SK-N-SH (cell line): Measurements from ENCODE around the gene HS1BP3. TPM values are rescaled to one million over a fixed set of nuclear protein-coding genes. Genes with fewer than 3 reads are reported as not detected.
A peak's percentile ranks its signal among the peaks of the same experiment; 100 is the strongest.

Source experiments
- ELF1 ChIP-seq: IDR thresholded peaks from 2 replicates; pipeline ENCODE4 v1.4.0; 2012
- EZH2phosphoT487 ChIP-seq: fragments of 200-600 bp; sonication (generic); IDR thresholded peaks from 2 replicates; pipeline ENCODE4 v1.6.1; 2017; ENCODE audit warnings: low read depth, mixed run types, mild to moderate bottlenecking, antibody characterized with exemption, moderate library complexity, borderline replicate concordance
- FOXJ3 ChIP-seq: sonication (generic); formaldehyde crosslinking; IDR thresholded peaks from 2 replicates; pipeline ENCODE4 v1.5.1; 2020; ENCODE audit warnings: mild to moderate bottlenecking, missing genetic modification reagents
- FOXM1 ChIP-seq: IDR thresholded peaks from 2 replicates; pipeline ENCODE4 v1.4.0; 2012; ENCODE audit warnings: low read depth, mild to moderate bottlenecking
- GABPA ChIP-seq: IDR thresholded peaks from 2 replicates; pipeline ENCODE4 v1.4.0; 2012; ENCODE audit warnings: low read depth, mild to moderate bottlenecking
- GATA2 ChIP-seq: sonication (generic); formaldehyde crosslinking; IDR thresholded peaks from 2 replicates; pipeline ENCODE4 v1.5.0; 2020; ENCODE audit warnings: mild to moderate bottlenecking, missing genetic modification reagents
- JUND ChIP-seq: IDR thresholded peaks from 2 replicates; pipeline ENCODE4 v1.4.0; 2012
- MAX ChIP-seq: IDR thresholded peaks from 2 replicates; pipeline ENCODE4 v1.4.0; 2012; ENCODE audit warnings: low read depth
- NFIC ChIP-seq: IDR thresholded peaks from 2 replicates; pipeline ENCODE4 v1.4.0; 2012; ENCODE audit warnings: borderline replicate concordance
- POLR2AphosphoS5 ChIP-seq: IDR thresholded peaks from 2 replicates; pipeline ENCODE4 v1.6.1; 2012; ENCODE audit warnings: low read depth, low read length
- RCOR1 ChIP-seq: fragments of 150-350 bp; IDR thresholded peaks from 2 replicates; pipeline ENCODE4 v1.6.1; 2017; ENCODE audit warnings: antibody characterized with exemption, low read length
- REST ChIP-seq: IDR thresholded peaks from 2 replicates; pipeline ENCODE4 v1.6.1; 2012; ENCODE audit warnings: mild to moderate bottlenecking, low read depth, low read length, moderate library complexity
- TCF12 ChIP-seq: IDR thresholded peaks from 2 replicates; pipeline ENCODE4 v1.4.0; 2012
- TEAD4 ChIP-seq: IDR thresholded peaks from 2 replicates; pipeline ENCODE4 v1.4.0; 2012; ENCODE audit warnings: mild to moderate bottlenecking, borderline replicate concordance; ENCODE audit not compliant: insufficient read depth
- USF1 ChIP-seq: IDR thresholded peaks from 2 replicates; pipeline ENCODE4 v1.4.0; 2012; ENCODE audit warnings: low read depth, borderline replicate concordance
- USF2 ChIP-seq: fragments of 150-350 bp; IDR thresholded peaks from 2 replicates; pipeline ENCODE4 v1.6.1; 2017; ENCODE audit warnings: antibody characterized with exemption, low read length, low read depth, borderline replicate concordance
- YY1 ChIP-seq: IDR thresholded peaks from 2 replicates; pipeline ENCODE4 v1.4.0; 2012; ENCODE audit warnings: low read depth, mild to moderate bottlenecking
- ZBTB33 ChIP-seq: IDR thresholded peaks from 2 replicates; pipeline ENCODE4 v1.4.0; 2012; ENCODE audit warnings: low read depth, borderline replicate concordance
- polyA plus RNA-seq, 3 experiments: library from polyadenylated mRNA; depleted of rRNA; stranded (reverse); fragments of >200 nt; gene quantifications; 2 replicates each; pipeline ENCODE4 v1.2.3, GENCODE V29; 2012

Gene HS1BP3
- polyA plus RNA-seq, 1 of the 3 experiments (the other 2 are of a cell fraction), result 20.1 TPM

GRCh38 chr2:20617892-20618467 is 32.9 kb downstream of the HS1BP3 start (continued):
- no peak for TF ChIP-seq USF2
- TF ChIP-seq MAX, result peak; percentile 79
- TF ChIP-seq NFIC, result peak; percentile 98
- TF ChIP-seq REST, result 0 out of 2 replicates have a peak, but pooled peaks have one; percentile 9
- no peak for TF ChIP-seq ZBTB33
- no peak; the same call in 1 of the 2 replicates for TF ChIP-seq JUND
- no peak for TF ChIP-seq GATA2 (CRISPR knock-in tag)
- no peak for TF ChIP-seq USF1
- no peak for TF ChIP-seq YY1
- no peak for TF ChIP-seq FOXJ3 (CRISPR knock-in tag)
- TF ChIP-seq EZH2phosphoT487, result no peak
- no peak for TF ChIP-seq TEAD4
- no peak for TF ChIP-seq GABPA
- TF ChIP-seq FOXM1, result no peak
- TF ChIP-seq POLR2AphosphoS5, result peak; percentile 81
- 0 out of 2 replicates have a peak, but pooled peaks have one; percentile 12 for TF ChIP-seq ELF1
- TF ChIP-seq RCOR1, result no peak
- peak; percentile 41; the same call in 1 of the 2 replicates for TF ChIP-seq TCF12
